ENCODE results near the gene BHLHE41.

GRCh38 chr12:26113853-26114719 lies 10.8 kb downstream of the BHLHE41 start:
- TF ChIP-seq NFIC (IDR thresholded peaks at IDR 0.05; ENCODE audit: borderline replicate concordance) (no peak), POLR2AphosphoS5 (IDR thresholded peaks at IDR 0.05; ENCODE audit: low read depth, low read length) (no peak; the same call in 1 of the 2 replicates), CTCF (IDR thresholded peaks at IDR 0.05) (peak; percentile 33; the same call in 1 of the 2 replicates), GABPA (IDR thresholded peaks at IDR 0.05; ENCODE audit: low read depth) (no peak), MAX (IDR thresholded peaks at IDR 0.05; ENCODE audit: low read depth) (peak; percentile 99), CHD2 (IDR thresholded peaks at IDR 0.05; ENCODE audit: low read length, partially characterized antibody) (peak; percentile 9), JUND (IDR thresholded peaks at IDR 0.05) (0 out of 2 replicates have a peak, but pooled peaks have one; percentile 7), TEAD4 (IDR thresholded peaks at IDR 0.05; ENCODE audit: borderline replicate concordance, insufficient read depth) (no peak), MXI1 (IDR thresholded peaks at IDR 0.05; ENCODE audit: low read depth, low read length) (peak; percentile 92), EZH2phosphoT487 (IDR thresholded peaks at IDR 0.05; ENCODE audit: borderline replicate concordance, low read depth) (no peak), RCOR1 (IDR thresholded peaks at IDR 0.05; ENCODE audit: low read length) (no peak; the same call in 1 of the 2 replicates), EP300 (IDR thresholded peaks at IDR 0.05; ENCODE audit: borderline replicate concordance in 1 of 2, low read depth in 1 of 2, low read length in 1 of 2) (peak in 1 of 2 experiments; percentile 39; a peak in 1 of 4 replicates), TAF1 (IDR thresholded peaks at IDR 0.05; ENCODE audit: borderline replicate concordance, low read depth, low read length) (peak; percentile 18; the same call in 1 of the 2 replicates), TCF12 (IDR thresholded peaks at IDR 0.05) (peak; percentile 20)
